K562 (cell line): ENCODE measurements around the gene KBTBD4. TPM values are rescaled to one million over a fixed set of nuclear protein-coding genes. Genes with fewer than 3 reads are reported as not detected.

Source experiments
- ARID1B ChIP-seq: fragments of 450-650 bp; IDR thresholded peaks from 2 replicates; pipeline ENCODE4 v1.6.1; 2016; ENCODE audit warnings: antibody characterized with exemption, mild to moderate bottlenecking, inconsistent platforms
- DIDO1 ChIP-seq: fragments of 450-650 bp; IDR thresholded peaks from 2 replicates; pipeline ENCODE4 v1.6.1; 2016; ENCODE audit warnings: low read depth, missing biosample characterization, missing genetic modification characterization
- ETV1 ChIP-seq: fragments of 450-650 bp; conservative IDR thresholded peaks from 2 replicates; pipeline ENCODE4 v1.6.1; 2016; ENCODE audit warnings: missing genetic modification characterization, control low read depth, low read depth, missing compliant biosample characterization
- FOSL1 ChIP-seq: fragments of 200-800 bp; sonication (Bioruptor generic); conservative IDR thresholded peaks from 2 replicates; pipeline ENCODE4 v1.6.1; 2016; ENCODE audit warnings: missing genetic modification characterization, missing compliant biosample characterization
- FOXA3 ChIP-seq, 2 experiments: fragments of 450-650 bp in 1 of 2; sonication (generic) in 1 of 2; formaldehyde crosslinking; IDR thresholded peaks in 1 of 2; conservative IDR thresholded peaks in 1 of 2; 2 replicates each; pipeline versions ENCODE4 v1.4.0 to v1.8.0; 2020 to 2022; ENCODE audit warnings: mild to moderate bottlenecking in 2 of 2, missing genetic modification reagents in 1 of 2
- HES1 ChIP-seq: fragments of 450-650 bp; IDR thresholded peaks from 2 replicates; pipeline ENCODE4 v1.6.1; 2016; ENCODE audit warnings: low read depth, mild to moderate bottlenecking, moderate library complexity
- MAFF ChIP-seq: IDR thresholded peaks from 2 replicates; pipeline ENCODE4 v1.6.1; 2012; ENCODE audit warnings: low read length, improper control_type of control experiment
- NCOA6 ChIP-seq: fragments of 450-650 bp; IDR thresholded peaks from 2 replicates; pipeline ENCODE4 v1.6.1; 2017; ENCODE audit warnings: mild to moderate bottlenecking
- PHB ChIP-seq: fragments of 250-450 bp; sonication (Bioruptor Pico); IDR thresholded peaks from 2 replicates; pipeline ENCODE4 v1.5.0; 2021
- PHF8 ChIP-seq: fragments of 200-600 bp; sonication (generic); IDR thresholded peaks from 2 replicates; pipeline ENCODE4 v1.6.1; 2012; ENCODE audit warnings: mixed run types, mild to moderate bottlenecking, inconsistent platforms, low read length, moderate library complexity, borderline replicate concordance
- SAFB ChIP-seq: fragments of 200-400 bp; formaldehyde crosslinking; IDR thresholded peaks from 2 replicates; pipeline ENCODE4 v1.6.1; 2017; ENCODE audit warnings: low read depth, low read length, borderline replicate concordance
- SMC3 ChIP-seq: conservative IDR thresholded peaks from 2 replicates; pipeline ENCODE4 v1.6.1; 2011; ENCODE audit warnings: low read depth, low read length, improper control_type of control experiment; ENCODE audit not compliant: insufficient read depth
- SRSF7 ChIP-seq: fragments of 200-400 bp; formaldehyde crosslinking; optimal IDR thresholded peaks from 2 replicates; pipeline ENCODE3; 2017; ENCODE audit warnings: mild to moderate bottlenecking, low read depth, low read length
- TAF9B ChIP-seq: fragments of 450-650 bp; IDR thresholded peaks from 2 replicates; pipeline ENCODE4 v1.6.1; 2018; ENCODE audit warnings: mild to moderate bottlenecking; ENCODE audit not compliant: partially characterized antibody
- THRAP3 ChIP-seq: fragments of 450-650 bp; IDR thresholded peaks from 2 replicates; pipeline ENCODE4 v1.6.1; 2016; ENCODE audit warnings: mild to moderate bottlenecking, inconsistent platforms, borderline replicate concordance
- ZBTB43 ChIP-seq: sonication (generic); formaldehyde crosslinking; IDR thresholded peaks from 2 replicates; pipeline ENCODE4 v1.8.0; 2023; ENCODE audit warnings: mild to moderate bottlenecking, missing genetic modification reagents
- ZNF133 ChIP-seq: fragments of 250-450 bp; sonication (Bioruptor Pico); IDR thresholded peaks from 2 replicates; pipeline ENCODE4 v1.4.0; 2020; ENCODE audit warnings: mild to moderate bottlenecking
- ZNF134 ChIP-seq: fragments of 250-450 bp; sonication (Bioruptor Pico); conservative IDR thresholded peaks from 2 replicates; pipeline ENCODE4 v1.4.0; 2020
- ZNF239 ChIP-seq: fragments of 250-450 bp; sonication (Bioruptor Pico); IDR thresholded peaks from 2 replicates; pipeline ENCODE4 v1.4.0; 2020; ENCODE audit warnings: mild to moderate bottlenecking
- ZNF24 ChIP-seq: fragments of 450-650 bp; IDR thresholded peaks from 2 replicates; pipeline ENCODE4 v1.6.1; 2016
- ZNF3 ChIP-seq: fragments of 250-450 bp; sonication (Bioruptor Pico); IDR thresholded peaks from 2 replicates; pipeline ENCODE4 v1.5.0; 2021; ENCODE audit warnings: mild to moderate bottlenecking, moderate library complexity
- ZSCAN32 ChIP-seq: fragments of 450-650 bp; formaldehyde crosslinking; IDR thresholded peaks from 2 replicates; pipeline ENCODE4 v1.4.0; 2020; ENCODE audit warnings: mild to moderate bottlenecking, moderate library complexity
- polyA plus RNA-seq, 8 experiments: library from polyadenylated mRNA; depleted of rRNA in 4 of 8; stranded (reverse) in 5 of 8; unstranded in 3 of 8; fragments of >200 nt; fragmentation: Nextera tagmentation in 2 of 8; fragmentation: Illumina TruSeq in 1 of 8; extraction: Ambion mirVana in 2 of 8; extraction: Trizol in 1 of 8; gene quantifications; 2 replicates each; pipeline versions ENCODE4 v1.2.1 to v1.2.3, GENCODE V29; 2011 to 2014; ENCODE audit warnings: inconsistent platforms in 1 of 8, missing spikeins in 1 of 8
- total RNA-seq, 7 experiments: library from RNA; depleted of rRNA in 6 of 7; stranded (reverse); fragments of >200 nt in 6 of 7; fragmentation: Illumina TruSeq in 2 of 7; extraction: Trizol in 2 of 7; gene quantifications; 2 replicates each; pipeline versions ENCODE4 v1.2.1 to v1.2.3, GENCODE V29; 2011 to 2021; ENCODE audit warnings: low replicate concordance in 1 of 7
- TF ChIP-seq, protein P1 (sequence below): sonication (generic); formaldehyde crosslinking; IDR thresholded peaks from 2 replicates; pipeline ENCODE4 v1.8.0; 2022; ENCODE audit warnings: missing genetic modification reagents, mild to moderate bottlenecking, borderline replicate concordance
- TF ChIP-seq, protein P2 (sequence below): IDR thresholded peaks from 2 replicates; pipeline ENCODE4 v1.6.1; 2016; ENCODE audit warnings: missing genetic modification characterization, missing compliant biosample characterization

KBTBD4 gene
- total and polyA plus RNA-seq, 9 of the 15 experiments (the other 6 are each of a cell fraction or from before 2014, with no cell fraction given), result 7.0 to 33.9 (median 13.3) TPM

DNA sequence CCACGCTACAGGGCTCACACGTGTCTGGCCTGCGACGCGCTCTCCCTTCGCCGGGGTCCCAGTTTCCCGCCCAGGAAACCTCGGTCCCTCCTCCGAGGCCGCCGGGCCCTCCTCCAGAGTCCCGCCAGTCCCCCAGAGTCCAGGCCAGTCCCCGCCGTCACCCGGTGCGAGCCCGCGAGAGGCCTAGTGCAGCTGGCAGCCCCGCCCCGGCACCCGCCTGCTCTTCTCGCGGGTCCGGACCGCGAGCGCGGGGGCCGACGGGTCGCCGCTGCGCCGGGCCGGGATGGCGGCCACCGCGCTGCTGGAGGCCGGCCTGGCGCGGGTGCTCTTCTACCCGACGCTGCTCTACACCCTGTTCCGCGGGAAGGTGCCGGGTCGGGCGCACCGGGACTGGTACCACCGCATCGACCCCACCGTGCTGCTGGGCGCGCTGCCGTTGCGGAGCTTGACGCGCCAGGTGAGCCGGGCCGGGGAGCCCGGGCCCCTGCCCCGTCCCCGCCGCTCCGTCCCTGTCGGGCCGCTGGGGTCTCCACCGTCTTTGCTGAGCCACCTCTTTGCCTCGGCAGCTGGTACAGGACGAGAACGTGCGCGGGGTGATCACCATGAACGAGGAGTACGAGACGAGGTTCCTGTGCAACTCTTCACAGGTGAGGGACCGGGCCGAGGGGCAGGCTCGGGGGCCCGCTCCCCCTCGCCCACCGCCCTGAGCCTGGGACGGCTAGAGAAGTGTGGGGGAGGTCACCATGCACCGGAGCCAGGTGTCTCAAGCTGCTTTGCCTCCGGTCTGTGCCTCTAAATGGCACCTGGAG lies 13.2 kb downstream of the KBTBD4 start, which contains the start of gene PTPMT1 (continued):
- TF ChIP-seq, protein P1, sequence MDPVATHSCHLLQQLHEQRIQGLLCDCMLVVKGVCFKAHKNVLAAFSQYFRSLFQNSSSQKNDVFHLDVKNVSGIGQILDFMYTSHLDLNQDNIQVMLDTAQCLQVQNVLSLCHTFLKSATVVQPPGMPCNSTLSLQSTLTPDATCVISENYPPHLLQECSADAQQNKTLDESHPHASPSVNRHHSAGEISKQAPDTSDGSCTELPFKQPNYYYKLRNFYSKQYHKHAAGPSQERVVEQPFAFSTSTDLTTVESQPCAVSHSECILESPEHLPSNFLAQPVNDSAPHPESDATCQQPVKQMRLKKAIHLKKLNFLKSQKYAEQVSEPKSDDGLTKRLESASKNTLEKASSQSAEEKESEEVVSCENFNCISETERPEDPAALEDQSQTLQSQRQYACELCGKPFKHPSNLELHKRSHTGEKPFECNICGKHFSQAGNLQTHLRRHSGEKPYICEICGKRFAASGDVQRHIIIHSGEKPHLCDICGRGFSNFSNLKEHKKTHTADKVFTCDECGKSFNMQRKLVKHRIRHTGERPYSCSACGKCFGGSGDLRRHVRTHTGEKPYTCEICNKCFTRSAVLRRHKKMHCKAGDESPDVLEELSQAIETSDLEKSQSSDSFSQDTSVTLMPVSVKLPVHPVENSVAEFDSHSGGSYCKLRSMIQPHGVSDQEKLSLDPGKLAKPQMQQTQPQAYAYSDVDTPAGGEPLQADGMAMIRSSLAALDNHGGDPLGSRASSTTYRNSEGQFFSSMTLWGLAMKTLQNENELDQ (CRISPR knock-in tag), result no peak
- TF ChIP-seq ZNF133 (CRISPR knock-in tag) (no peak), MAFF (no peak), ZSCAN32 (no peak), PHF8 (peak; percentile 98), ETV1 (tag) (no peak), FOXA3 (CRISPR knock-in tag; conservative IDR thresholded peaks at IDR 0.05 in 1 of 2, IDR thresholded peaks at IDR 0.05 in 1 of 2) (0 out of 4 replicates have a peak, but pooled peaks of 1 of the 2 experiments have one; percentile 63), DIDO1 (tag) (no peak), ZNF239 (CRISPR knock-in tag) (no peak), THRAP3 (no peak), FOSL1 (tag) (no peak), ZNF3 (CRISPR knock-in tag) (no peak), TAF9B (no peak), NCOA6 (no peak), PHB (CRISPR knock-in tag) (no peak), ZNF24 (no peak), SAFB (no peak), ZBTB43 (CRISPR knock-in tag) (no peak), SRSF7 (no peak), SMC3 (no peak), HES1 (no peak), ARID1B (no peak), ZNF134 (CRISPR knock-in tag) (no peak)
- TF ChIP-seq, protein P2, sequence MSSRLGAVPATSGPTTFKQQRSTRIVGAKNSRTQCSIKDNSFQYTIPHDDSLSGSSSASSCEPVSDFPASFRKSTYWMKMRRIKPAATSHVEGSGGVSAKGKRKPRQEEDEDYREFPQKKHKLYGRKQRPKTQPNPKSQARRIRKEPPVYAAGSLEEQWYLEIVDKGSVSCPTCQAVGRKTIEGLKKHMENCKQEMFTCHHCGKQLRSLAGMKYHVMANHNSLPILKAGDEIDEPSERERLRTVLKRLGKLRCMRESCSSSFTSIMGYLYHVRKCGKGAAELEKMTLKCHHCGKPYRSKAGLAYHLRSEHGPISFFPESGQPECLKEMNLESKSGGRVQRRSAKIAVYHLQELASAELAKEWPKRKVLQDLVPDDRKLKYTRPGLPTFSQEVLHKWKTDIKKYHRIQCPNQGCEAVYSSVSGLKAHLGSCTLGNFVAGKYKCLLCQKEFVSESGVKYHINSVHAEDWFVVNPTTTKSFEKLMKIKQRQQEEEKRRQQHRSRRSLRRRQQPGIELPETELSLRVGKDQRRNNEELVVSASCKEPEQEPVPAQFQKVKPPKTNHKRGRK (tag), result no peak
